Activated naive CD4-positive, alpha-beta T cell treated with anti-CD3 and anti-CD28 coated beads, Interleukin-2, amount 10 ng/mL, durations not matched to agents 7 days and 5 days (primary cell): ENCODE measurements around the gene APIP.

Source experiments
- CTCF ChIA-PET: fragments of 350-600 bp; sonication (Branson Sonifier 250); formaldehyde crosslinking; loops from one replicate; lab custom pipeline; 2021; ENCODE audit warnings: antibody characterized with exemption; lab: Charles Lee
- DNase-seq: peaks from one replicate; pipeline ENCODE4 v3.0.0-alpha.2; 2020
- H3K27ac Mint-ChIP-seq: one replicate; pipeline ENCODE4 v1.8.0; 2021; ENCODE audit warnings: mild to moderate bottlenecking, moderate library complexity, mixed read lengths
- H3K27me3 Mint-ChIP-seq: one replicate; pipeline ENCODE4 v1.8.0; 2021; ENCODE audit warnings: mild to moderate bottlenecking, mixed read lengths
- H3K36me3 Mint-ChIP-seq: one replicate; pipeline ENCODE4 v1.8.0; 2021; ENCODE audit warnings: mixed read lengths
- H3K4me1 Mint-ChIP-seq: one replicate; pipeline ENCODE4 v1.8.0; 2021; ENCODE audit warnings: mixed read lengths
- H3K4me3 Mint-ChIP-seq: one replicate; pipeline ENCODE4 v1.8.0; 2021; ENCODE audit warnings: mild to moderate bottlenecking, moderate library complexity, mixed read lengths
- H3K9me3 Mint-ChIP-seq: one replicate; pipeline ENCODE4 v1.8.0; 2021; ENCODE audit warnings: mixed read lengths

Gene APIP

DNA sequence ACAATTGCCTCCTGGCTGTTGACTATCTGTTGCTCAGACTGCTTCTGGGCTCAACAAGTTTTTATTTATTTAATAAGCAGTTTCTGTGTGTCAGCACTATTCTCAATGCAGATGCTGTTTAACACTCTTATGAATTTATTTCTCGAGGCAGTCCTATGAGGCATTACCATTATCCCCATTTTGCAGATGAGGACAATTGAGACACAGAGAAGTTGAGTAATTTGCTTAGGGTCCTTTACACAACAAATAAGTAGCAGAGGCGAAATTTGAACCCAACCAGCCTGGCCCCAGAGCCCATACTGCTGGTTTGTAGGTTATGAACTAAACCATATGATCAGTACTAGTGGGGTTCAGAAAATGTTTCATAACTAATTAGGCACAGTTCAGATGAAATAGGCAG is 58.7 kb downstream of the APIP start:
- no peak overlapping the region for H3K4me3 Mint-ChIP-seq
- H3K36me3 Mint-ChIP-seq: no peaks in the 10 kb centered on the region
- CTCF ChIA-PET: no interaction called here
- no peak overlapping the region for H3K27ac Mint-ChIP-seq
- no peaks in the 10 kb centered on the region for H3K9me3 Mint-ChIP-seq
- no peaks in the 10 kb centered on the region for H3K27me3 Mint-ChIP-seq
- no peaks in the 10 kb centered on the region for H3K4me1 Mint-ChIP-seq
- no peak for DNase-seq

GRCh38 chr11:34856251-34856650 is 59.9 kb downstream of the APIP start:
- Mint-ChIP-seq H3K27me3 (no peaks in the 10 kb centered on the region), H3K36me3 (no peaks in the 10 kb centered on the region), H3K9me3 (no peaks in the 10 kb centered on the region), H3K4me1 (no peaks in the 10 kb centered on the region), H3K4me3 (no peak overlapping the region), H3K27ac (no peak overlapping the region)
- CTCF ChIA-PET: interaction anchor here (1.4 kb wide), 1 partner anchor 535 kb away, joined by 4 read pairs; no protein-coding TSS in a partner anchor
- DNase-seq: no peak

DNA sequence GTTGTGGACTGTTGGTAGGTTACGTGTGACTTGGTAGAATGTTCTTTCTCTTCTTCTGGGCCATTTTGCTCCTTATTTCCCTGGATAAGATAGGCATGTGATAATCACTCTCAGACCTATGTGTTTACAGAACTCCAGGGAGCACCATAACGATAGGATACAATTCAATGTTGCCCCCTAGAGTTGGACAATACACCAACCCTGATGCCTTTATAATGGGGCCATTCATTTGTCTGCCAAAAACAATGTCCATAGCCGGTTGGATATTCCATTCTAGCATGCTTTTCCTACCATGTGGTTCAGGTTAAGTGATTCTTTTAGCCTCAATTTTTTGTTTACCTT is 60.5 kb downstream of the APIP start:
- no peaks in the 10 kb centered on the region for H3K4me1 Mint-ChIP-seq
- H3K9me3 Mint-ChIP-seq: no peaks in the 10 kb centered on the region
- CTCF ChIA-PET: interaction anchor here (1.4 kb wide), 1 partner anchor 536 kb away, joined by 4 read pairs; no protein-coding TSS in a partner anchor
- H3K4me3 Mint-ChIP-seq: no peak overlapping the region
- no peaks in the 10 kb centered on the region for H3K27me3 Mint-ChIP-seq
- no peak for DNase-seq
- H3K36me3 Mint-ChIP-seq: no peaks in the 10 kb centered on the region
- no peak overlapping the region for H3K27ac Mint-ChIP-seq

- CTCF ChIA-PET: interaction anchor here (1.4 kb wide), 1 partner anchor 537 kb away, joined by 4 read pairs; no protein-coding TSS in a partner anchor
- Mint-ChIP-seq H3K4me3 (no peak overlapping the region), H3K4me1 (no peaks in the 10 kb centered on the region), H3K27ac (no peak overlapping the region), H3K27me3 (no peaks in the 10 kb centered on the region), H3K9me3 (no peaks in the 10 kb centered on the region), H3K36me3 (no peaks in the 10 kb centered on the region)
- no peak for DNase-seq
These were observed 61.0 kb downstream of the APIP start for GRCh38 chr11:34855021-34855753.

DNA sequence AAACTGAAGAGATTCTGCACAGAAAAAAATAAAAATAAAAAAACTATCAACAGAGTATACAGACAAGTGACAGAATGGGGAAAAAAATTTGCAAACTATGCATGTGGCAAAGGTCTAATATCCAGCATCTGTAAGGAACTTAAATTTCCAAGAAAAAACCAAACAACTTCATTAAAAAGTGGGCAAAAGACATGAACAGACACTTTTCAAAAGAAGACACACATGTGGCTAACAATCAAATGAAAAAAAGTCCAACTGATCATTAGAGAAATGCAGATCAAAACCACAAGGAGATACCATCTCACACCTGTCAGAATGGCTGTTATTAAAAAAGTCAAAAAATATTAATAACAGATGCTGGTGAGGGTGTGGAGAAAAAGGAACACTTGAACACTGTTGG is 64.3 kb downstream of the APIP start:
- Mint-ChIP-seq H3K36me3 (no peaks in the 10 kb centered on the region), H3K4me3 (no peak overlapping the region), H3K27ac (no peak overlapping the region), H3K4me1 (no peaks in the 10 kb centered on the region), H3K9me3 (no peaks in the 10 kb centered on the region), H3K27me3 (no peaks in the 10 kb centered on the region)
- CTCF ChIA-PET: no interaction called here
- no peak for DNase-seq

DNA sequence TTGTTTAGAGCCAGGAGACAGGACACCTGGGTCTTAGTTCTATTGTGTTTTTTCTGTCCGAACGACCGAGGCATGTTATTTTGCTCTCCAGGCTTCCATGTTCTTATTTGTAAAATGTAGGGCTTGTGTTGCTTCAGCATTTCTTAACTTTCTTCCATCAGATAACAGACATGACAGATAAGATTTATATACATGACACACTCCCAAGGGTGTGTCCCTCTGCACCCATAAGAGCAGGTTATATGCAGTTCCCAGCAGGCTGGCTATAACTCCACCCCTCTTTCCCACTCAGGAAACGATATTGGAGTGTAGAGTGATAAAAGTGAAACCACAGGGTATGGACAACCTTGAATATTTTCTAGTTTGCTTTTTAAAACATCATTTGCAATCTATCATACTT is 65.8 kb downstream of the APIP start:
- H3K36me3 Mint-ChIP-seq: no peaks in the 10 kb centered on the region
- H3K9me3 Mint-ChIP-seq: no peaks in the 10 kb centered on the region
- no peaks in the 10 kb centered on the region for H3K4me1 Mint-ChIP-seq
- CTCF ChIA-PET: no interaction called here
- H3K27ac Mint-ChIP-seq: no peak overlapping the region
- DNase-seq: no peak
- H3K27me3 Mint-ChIP-seq: peaks cover 5% of the 10 kb centered on the region
- no peak overlapping the region for H3K4me3 Mint-ChIP-seq

GRCh38 chr11:34846467-34846866 is 69.7 kb downstream of the APIP start:
- DNase-seq: no peak
- Mint-ChIP-seq H3K4me3 (no peak overlapping the region), H3K9me3 (no peaks in the 10 kb centered on the region), H3K36me3 (no peaks in the 10 kb centered on the region), H3K4me1 (no peaks in the 10 kb centered on the region), H3K27ac (no peak overlapping the region), H3K27me3 (peaks cover 11% of the 10 kb centered on the region)
- CTCF ChIA-PET: no interaction called here

DNA sequence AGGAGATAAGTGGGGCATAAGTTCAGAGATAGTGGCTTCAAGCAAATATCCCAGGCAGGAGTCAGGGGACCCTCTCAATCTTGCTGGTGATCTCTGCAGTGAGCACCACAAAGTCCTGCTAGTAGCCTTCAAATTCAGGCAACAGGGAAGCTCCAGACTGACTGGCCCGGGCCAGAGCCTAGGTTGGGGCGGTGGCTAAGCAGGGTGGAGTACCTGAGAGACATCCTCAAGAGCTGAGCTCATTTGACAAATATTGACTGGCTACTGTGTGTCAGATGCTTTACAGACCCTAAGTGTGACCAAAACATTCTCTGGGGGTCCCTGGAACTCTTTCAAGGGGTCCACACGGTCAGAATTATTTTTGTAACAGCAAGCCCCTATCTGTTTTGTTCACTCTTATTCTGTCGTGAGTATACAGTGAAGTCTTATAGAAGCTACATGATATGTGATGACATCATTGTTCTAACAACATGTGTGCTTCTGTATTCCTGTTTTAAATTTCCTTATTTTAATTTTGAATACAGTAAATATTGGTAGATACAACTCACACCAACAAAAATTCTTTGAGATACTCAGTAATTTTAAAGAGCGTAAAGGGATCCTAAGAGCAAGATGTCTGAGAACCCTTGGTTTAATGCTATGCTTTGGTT is 71.6 kb downstream of the APIP start:
- Mint-ChIP-seq H3K36me3 (no peaks in the 10 kb centered on the region), H3K27ac (no peak overlapping the region), H3K27me3 (peaks cover 11% of the 10 kb centered on the region), H3K4me1 (no peaks in the 10 kb centered on the region), H3K9me3 (no peaks in the 10 kb centered on the region), H3K4me3 (no peak overlapping the region)
- CTCF ChIA-PET: interaction anchor here (0.7 kb wide), 1 partner anchor 259 kb away, joined by 3 read pairs; no protein-coding TSS in a partner anchor
- no peak for DNase-seq

DNA sequence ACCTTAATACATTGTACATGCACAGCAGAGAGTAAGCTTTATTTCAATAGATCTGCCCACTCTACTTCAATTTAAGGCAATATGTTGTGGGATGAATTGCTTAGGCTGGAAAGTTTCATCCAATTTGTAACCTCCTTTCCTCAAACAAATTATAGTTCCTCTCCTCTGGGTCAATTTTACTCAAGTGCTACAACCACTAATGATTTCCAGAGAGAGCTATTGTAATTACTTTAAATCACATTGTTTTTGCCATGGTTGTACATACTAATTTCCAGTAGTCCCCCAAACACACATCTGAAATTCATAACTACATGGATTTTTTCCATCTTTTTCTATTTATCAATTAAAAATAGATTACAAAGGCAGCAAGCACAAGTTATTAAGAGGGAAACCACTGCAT is 72.9 kb downstream of the APIP start:
- Mint-ChIP-seq H3K27me3 (peaks cover 11% of the 10 kb centered on the region), H3K9me3 (no peaks in the 10 kb centered on the region), H3K36me3 (no peaks in the 10 kb centered on the region), H3K4me3 (no peak overlapping the region), H3K4me1 (no peaks in the 10 kb centered on the region), H3K27ac (no peak overlapping the region)
- DNase-seq: no peak
- CTCF ChIA-PET: no interaction called here

DNA sequence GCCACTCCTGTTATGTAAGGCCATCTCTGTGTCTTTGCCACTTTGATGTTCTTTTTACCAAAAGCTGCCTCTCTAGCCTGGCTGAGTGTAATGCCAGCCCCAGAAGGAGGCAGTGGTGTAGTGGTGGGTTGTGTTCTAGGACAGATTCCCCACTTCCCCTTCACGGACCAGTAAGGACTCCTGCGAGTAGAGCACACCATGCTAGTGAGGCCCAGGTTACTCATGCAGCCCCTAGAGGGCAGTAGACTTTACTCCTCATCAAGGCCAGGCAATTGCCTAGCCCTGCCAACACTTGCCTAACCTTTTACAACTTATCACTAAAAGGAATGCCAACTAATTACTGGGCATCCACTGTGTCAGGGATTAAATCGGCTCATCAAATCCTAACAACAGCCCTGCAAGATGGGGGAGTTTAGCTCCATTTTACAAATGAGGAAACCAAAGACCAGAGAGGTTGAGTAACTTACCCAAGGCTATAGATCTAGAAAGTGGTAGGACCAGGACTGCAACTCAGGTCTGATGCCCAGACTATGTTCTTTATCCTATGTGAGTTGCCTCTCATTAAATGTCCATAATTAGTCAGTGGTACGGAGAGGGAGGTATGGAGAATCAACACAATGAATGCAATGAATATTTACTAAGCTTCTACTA is 75.3 kb downstream of the APIP start:
- no peak overlapping the region for H3K27ac Mint-ChIP-seq

GRCh38 chr11:34839969-34840368 is 76.2 kb downstream of the APIP start:
- DNase-seq: no peak
- no peaks in the 10 kb centered on the region for H3K4me1 Mint-ChIP-seq
- no peaks in the 10 kb centered on the region for H3K9me3 Mint-ChIP-seq
- H3K27me3 Mint-ChIP-seq: peaks cover 17% of the 10 kb centered on the region
- H3K27ac Mint-ChIP-seq: no peak overlapping the region
- CTCF ChIA-PET: interaction anchor here (0.8 to 1.1 kb wide), 3 partner anchors 10 to 99 kb away, joined by 3 read pairs; no protein-coding TSS in a partner anchor
- no peaks in the 10 kb centered on the region for H3K36me3 Mint-ChIP-seq
- H3K4me3 Mint-ChIP-seq: no peak overlapping the region

More for the DNA sequence above, 75.3 kb downstream of the APIP start:
- H3K4me3 Mint-ChIP-seq: no peak overlapping the region
- H3K27me3 Mint-ChIP-seq: peaks cover 17% of the 10 kb centered on the region
- DNase-seq: peak; percentile 24
- CTCF ChIA-PET: interaction anchor here (0.8 to 1.1 kb wide), 3 partner anchors 49 to 255 kb away, joined by 3 to 4 read pairs (median 3); no protein-coding TSS in a partner anchor
- H3K4me1 Mint-ChIP-seq: no peaks in the 10 kb centered on the region
- no peaks in the 10 kb centered on the region for H3K36me3 Mint-ChIP-seq
- no peaks in the 10 kb centered on the region for H3K9me3 Mint-ChIP-seq

- Mint-ChIP-seq H3K36me3 (no peaks in the 10 kb centered on the region), H3K4me3 (no peak overlapping the region), H3K9me3 (no peaks in the 10 kb centered on the region), H3K27ac (no peak overlapping the region), H3K4me1 (no peaks in the 10 kb centered on the region), H3K27me3 (peaks cover 14% of the 10 kb centered on the region)
- CTCF ChIA-PET: no interaction called here
- DNase-seq: no peak
These were observed 79.0 kb downstream of the APIP start for GRCh38 chr11:34836958-34837856.

- H3K9me3 Mint-ChIP-seq: no peaks in the 10 kb centered on the region
- no peaks in the 10 kb centered on the region for H3K4me1 Mint-ChIP-seq
- CTCF ChIA-PET: no interaction called here
- no peak overlapping the region for H3K27ac Mint-ChIP-seq
- peaks cover 18% of the 10 kb centered on the region for H3K27me3 Mint-ChIP-seq
- no peaks in the 10 kb centered on the region for H3K36me3 Mint-ChIP-seq
- DNase-seq: no peak
- H3K4me3 Mint-ChIP-seq: no peak overlapping the region
These were observed 82.6 kb downstream of the APIP start for GRCh38 chr11:34833602-34834001.
